HepG2 (cell line): ENCODE measurements around the gene PPP4R2. TPM values are rescaled to one million over a fixed set of nuclear protein-coding genes. Genes with fewer than 3 reads are reported as not detected.

Experiments
- EP300 ChIP-seq, 3 experiments: sonication (generic) in 1 of 3; formaldehyde crosslinking in 1 of 3; IDR thresholded peaks; 2 replicates each; pipeline versions ENCODE4 v1.5.1 to v1.6.1; 2011 to 2020; ENCODE audit warnings: low read depth in 2 of 3, low read length in 2 of 3, borderline replicate concordance in 1 of 3, improper control_type of control experiment in 1 of 3, mild to moderate bottlenecking in 1 of 3, missing genetic modification reagents in 1 of 3, moderate library complexity in 1 of 3
- KDM2A ChIP-seq: sonication (generic); formaldehyde crosslinking; IDR thresholded peaks from 2 replicates; pipeline ENCODE4 v1.4.0; 2020; ENCODE audit warnings: low read depth, missing genetic modification reagents, borderline replicate concordance
- NFRKB ChIP-seq: fragments of 450-650 bp; IDR thresholded peaks from 2 replicates; pipeline ENCODE4 v1.6.1; 2017
- NR1H2 ChIP-seq: sonication (generic); formaldehyde crosslinking; IDR thresholded peaks from 2 replicates; pipeline ENCODE4 v1.8.1; 2022; ENCODE audit warnings: low read depth, missing genetic modification reagents, borderline replicate concordance
- SAP130 ChIP-seq: IDR thresholded peaks from 2 replicates; pipeline ENCODE4 v1.6.1; 2016; ENCODE audit warnings: low read depth
- SIX4 ChIP-seq: sonication (generic); formaldehyde crosslinking; IDR thresholded peaks from 2 replicates; pipeline ENCODE4 v1.4.0; 2020; ENCODE audit warnings: missing genetic modification reagents
- SKI ChIP-seq: fragments of 450-650 bp; IDR thresholded peaks from one replicate; pipeline ENCODE4 v1.6.1; 2018; ENCODE audit warnings: mild to moderate bottlenecking; ENCODE audit not compliant: partially characterized antibody
- SMARCC2 ChIP-seq: fragments of 450-650 bp; IDR thresholded peaks from 2 replicates; pipeline ENCODE4 v1.6.1; 2017; ENCODE audit warnings: antibody characterized with exemption, mild to moderate bottlenecking
- SNAPC4 ChIP-seq: sonication (generic); formaldehyde crosslinking; IDR thresholded peaks from 2 replicates; pipeline ENCODE4 v1.4.0; 2020; ENCODE audit warnings: mild to moderate bottlenecking, missing genetic modification reagents
- ZFP36 ChIP-seq: fragments of 150-350 bp; IDR thresholded peaks from 2 replicates; pipeline ENCODE4 v1.6.1; 2018; ENCODE audit warnings: borderline replicate concordance, low read length, low read depth; ENCODE audit not compliant: partially characterized antibody
- ZNF121 ChIP-seq: sonication (generic); formaldehyde crosslinking; IDR thresholded peaks from 2 replicates; pipeline ENCODE4 v1.5.0; 2020; ENCODE audit warnings: mild to moderate bottlenecking, missing genetic modification reagents
- ZNF224 ChIP-seq: sonication (generic); formaldehyde crosslinking; IDR thresholded peaks from 2 replicates; pipeline ENCODE4 v1.5.0; 2020; ENCODE audit warnings: mild to moderate bottlenecking, missing genetic modification reagents
- ZNF451 ChIP-seq: sonication (generic); formaldehyde crosslinking; IDR thresholded peaks from 2 replicates; pipeline ENCODE4 v1.5.0; 2020; ENCODE audit warnings: mild to moderate bottlenecking, missing genetic modification reagents
- ZNF468 ChIP-seq: sonication (generic); formaldehyde crosslinking; IDR thresholded peaks from 2 replicates; pipeline ENCODE4 v1.8.0; 2022; ENCODE audit warnings: mild to moderate bottlenecking, moderate library complexity, missing genetic modification reagents
- ZNF549 ChIP-seq: sonication (generic); formaldehyde crosslinking; IDR thresholded peaks from 2 replicates; pipeline ENCODE4 v1.5.0; 2020; ENCODE audit warnings: missing genetic modification reagents
- ZNF567 ChIP-seq: sonication (generic); formaldehyde crosslinking; IDR thresholded peaks from 2 replicates; pipeline ENCODE4 v1.8.1; 2023; ENCODE audit warnings: mild to moderate bottlenecking, missing genetic modification reagents, borderline replicate concordance
- ZNF614 ChIP-seq: IDR thresholded peaks from 2 replicates; pipeline ENCODE4 v1.6.1; 2018; ENCODE audit warnings: missing biosample characterization, missing genetic modification reagents, inconsistent platforms, borderline replicate concordance
- ZNF629 ChIP-seq: sonication (generic); formaldehyde crosslinking; conservative IDR thresholded peaks from 2 replicates; pipeline ENCODE4 v1.5.0; 2020; ENCODE audit warnings: missing genetic modification reagents
- ZNF660 ChIP-seq: sonication (generic); formaldehyde crosslinking; IDR thresholded peaks from 2 replicates; pipeline ENCODE4 v1.5.1; 2020; ENCODE audit warnings: mild to moderate bottlenecking, low read depth, missing genetic modification reagents, borderline replicate concordance
- polyA plus RNA-seq, 8 experiments: library from polyadenylated mRNA; depleted of rRNA in 3 of 8; stranded (reverse) in 7 of 8; unstranded in 1 of 8; fragments of >200 nt; fragmentation: Illumina TruSeq in 4 of 8; extraction: Trizol in 4 of 8; gene quantifications; 2 replicates each; pipeline versions ENCODE4 v1.2.1 to v1.2.3, GENCODE V29; 2011 to 2016; ENCODE audit warnings: low read depth in 4 of 8, missing spikeins in 1 of 8, mixed read lengths in 1 of 8; ENCODE audit not compliant: insufficient read depth in 1 of 8
- total RNA-seq, 5 experiments: library from RNA; depleted of rRNA; stranded (reverse); fragments of >200 nt; fragmentation: Illumina TruSeq; extraction: Trizol; gene quantifications; 2 replicates each; pipeline ENCODE4 v1.2.3, GENCODE V29; 2016; ENCODE audit warnings: low read depth in 1 of 5
- TF ChIP-seq, protein P1 (sequence below): sonication (generic); formaldehyde crosslinking; IDR thresholded peaks from 2 replicates; pipeline ENCODE4 v1.4.0; 2020; ENCODE audit warnings: missing genetic modification reagents
- TF ChIP-seq, protein P2 (sequence below): sonication (generic); formaldehyde crosslinking; IDR thresholded peaks from 2 replicates; pipeline ENCODE4 v1.4.0; 2020; ENCODE audit warnings: missing genetic modification reagents
- TF ChIP-seq, protein P3 (sequence below): sonication (generic); formaldehyde crosslinking; IDR thresholded peaks from 2 replicates; pipeline ENCODE4 v1.8.0; 2022; ENCODE audit warnings: mild to moderate bottlenecking, missing genetic modification reagents, moderate library complexity

PPP4R2 gene
- total and polyA plus RNA-seq, 2 of the 13 experiments (the other 11 are each of a cell fraction or from before 2014, with no cell fraction given), result 22.3 to 161 TPM

DNA sequence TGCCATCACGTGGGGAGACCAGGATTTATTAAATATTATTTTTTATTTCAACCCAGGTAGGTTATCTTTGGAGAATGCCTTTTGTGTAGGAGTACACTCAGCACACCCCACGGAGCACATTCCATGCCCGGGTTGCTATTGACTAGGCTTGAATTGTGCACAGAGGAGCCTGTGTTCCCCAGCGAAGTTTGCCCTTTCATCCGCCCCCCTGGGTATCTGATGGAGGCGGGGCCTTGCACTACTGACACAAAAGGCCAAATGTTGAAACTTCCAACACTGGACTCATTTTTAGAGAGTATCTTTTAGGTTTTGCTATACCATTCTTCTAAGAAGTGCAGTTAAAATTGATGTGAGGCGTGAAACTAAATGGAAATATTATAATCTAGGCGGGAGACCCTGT lies 39.3 kb upstream of the PPP4R2 start (continued):
- TF ChIP-seq SAP130 (CRISPR knock-in tag) (peak; percentile 71), NFRKB (no peak), KDM2A (CRISPR knock-in tag) (no peak), ZNF614 (CRISPR knock-in tag) (peak; percentile 76; the same call in 1 of the 2 replicates), SMARCC2 (no peak), EP300 (IDR thresholded peaks at IDR 0.05; ENCODE audit: low read depth in 2 of 2, low read length in 2 of 2) (peak; percentile 79 to 87), EP300 (CRISPR knock-in tag; IDR thresholded peaks at IDR 0.05; ENCODE audit: borderline replicate concordance) (peak; percentile 87), SNAPC4 (no peak), ZFP36 (no peak), ZNF468 (CRISPR knock-in tag) (no peak), ZNF451 (CRISPR knock-in tag) (no peak), ZNF660 (CRISPR knock-in tag) (no peak), ZNF121 (no peak; the same call in 1 of the 2 replicates), SIX4 (CRISPR knock-in tag) (0 out of 2 replicates have a peak, but pooled peaks have one; percentile 36), ZNF567 (CRISPR knock-in tag) (no peak), SKI (no peak), ZNF549 (CRISPR knock-in tag) (no peak), ZNF224 (CRISPR knock-in tag) (no peak), ZNF629 (CRISPR knock-in tag) (no peak), NR1H2 (CRISPR knock-in tag) (no peak)
- TF ChIP-seq, protein P1, sequence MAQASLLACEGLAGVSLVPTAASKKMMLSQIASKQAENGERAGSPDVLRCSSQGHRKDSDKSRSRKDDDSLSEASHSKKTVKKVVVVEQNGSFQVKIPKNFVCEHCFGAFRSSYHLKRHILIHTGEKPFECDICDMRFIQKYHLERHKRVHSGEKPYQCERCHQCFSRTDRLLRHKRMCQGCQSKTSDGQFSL, result no peak
- TF ChIP-seq, protein P2, sequence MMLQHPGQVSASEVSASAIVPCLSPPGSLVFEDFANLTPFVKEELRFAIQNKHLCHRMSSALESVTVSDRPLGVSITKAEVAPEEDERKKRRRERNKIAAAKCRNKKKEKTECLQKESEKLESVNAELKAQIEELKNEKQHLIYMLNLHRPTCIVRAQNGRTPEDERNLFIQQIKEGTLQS (CRISPR knock-in tag), result no peak
- TF ChIP-seq, protein P3, sequence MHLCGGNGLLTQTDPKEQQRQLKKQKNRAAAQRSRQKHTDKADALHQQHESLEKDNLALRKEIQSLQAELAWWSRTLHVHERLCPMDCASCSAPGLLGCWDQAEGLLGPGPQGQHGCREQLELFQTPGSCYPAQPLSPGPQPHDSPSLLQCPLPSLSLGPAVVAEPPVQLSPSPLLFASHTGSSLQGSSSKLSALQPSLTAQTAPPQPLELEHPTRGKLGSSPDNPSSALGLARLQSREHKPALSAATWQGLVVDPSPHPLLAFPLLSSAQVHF, result no peak
